ENCODE results near the gene CC2D2B. TPM values are rescaled to one million over a fixed set of nuclear protein-coding genes. Genes with fewer than 3 reads are reported as not detected.

Gene CC2D2B
- total and polyA plus RNA-seq, 2 of the 8 experiments (the other 6 are each of a cell fraction or from before 2014, with no cell fraction given), result 0.09 to 0.71 TPM

DNA sequence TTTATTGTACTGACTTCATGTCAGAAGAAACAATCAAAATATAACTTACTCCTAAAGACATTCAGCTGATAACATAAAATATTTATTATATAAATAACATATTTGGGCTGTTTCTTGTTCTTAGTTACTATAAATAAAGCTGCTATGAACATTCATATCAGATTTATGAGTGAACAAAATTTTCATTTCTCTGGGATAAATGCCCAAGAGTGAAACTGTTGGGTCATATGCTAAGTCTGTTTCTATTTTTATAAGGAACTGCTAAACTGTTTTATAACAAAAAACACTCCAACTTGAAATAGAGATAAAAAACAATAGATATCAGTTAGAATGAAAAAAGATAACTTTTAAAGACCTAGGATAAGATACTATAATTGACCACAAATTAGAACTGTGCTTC lies 26.5 kb upstream of the CC2D2B start (continued):
- TF ChIP-seq BACH1 (IDR thresholded peaks at IDR 0.05; ENCODE audit: low read length) (no peak), MAFK (IDR thresholded peaks at IDR 0.05; ENCODE audit: low read depth, low read length) (no peak), CTCF (IDR thresholded peaks at IDR 0.05; ENCODE audit: control extremely low read depth in 1 of 3, insufficient read depth in 1 of 3, low read depth in 1 of 3, low read length in 3 of 3) (no peak), NRF1 (IDR thresholded peaks at IDR 0.05; ENCODE audit: low read depth, low read length) (no peak)

All from H1 (cell line).